GM12878 (cell line): Measurements from ENCODE around the gene LMO2.

Source experiments
- EP300 ChIP-seq, 2 experiments: fragments of 150-350 bp in 1 of 2; IDR thresholded peaks; 2 replicates each; pipeline ENCODE4 v1.6.1; 2011 to 2012; ENCODE audit warnings: low read depth in 2 of 2, low read length in 2 of 2, borderline replicate concordance in 1 of 2, improper control_type of control experiment in 1 of 2, inconsistent platforms in 1 of 2; ENCODE audit not compliant: control insufficient read depth in 1 of 2
- NR2C1 ChIP-seq: fragments of 450-650 bp; IDR thresholded peaks from 2 replicates; pipeline ENCODE4 v1.6.1; 2017; ENCODE audit warnings: antibody characterized with exemption, mild to moderate bottlenecking, moderate library complexity
- TF ChIP-seq, protein P1 (sequence below), 3 experiments: IDR thresholded peaks in 2 of 3; conservative IDR thresholded peaks in 1 of 3; 2 replicates each; pipeline ENCODE4 v1.5.1; 2011; ENCODE audit warnings: low read depth in 3 of 3, low read length in 3 of 3, mild to moderate bottlenecking in 3 of 3, control low read depth in 2 of 3, moderate library complexity in 2 of 3, inconsistent platforms in 1 of 3, mixed read lengths in 1 of 3; ENCODE audit not compliant: control insufficient read depth in 2 of 3, insufficient read depth in 1 of 3; ENCODE audit errors: extremely low read depth in 1 of 3
- TF ChIP-seq, protein P2 (sequence below): IDR thresholded peaks from 2 replicates; pipeline ENCODE4 v1.6.1; 2012; ENCODE audit warnings: mild to moderate bottlenecking, low read depth, low read length

DNA sequence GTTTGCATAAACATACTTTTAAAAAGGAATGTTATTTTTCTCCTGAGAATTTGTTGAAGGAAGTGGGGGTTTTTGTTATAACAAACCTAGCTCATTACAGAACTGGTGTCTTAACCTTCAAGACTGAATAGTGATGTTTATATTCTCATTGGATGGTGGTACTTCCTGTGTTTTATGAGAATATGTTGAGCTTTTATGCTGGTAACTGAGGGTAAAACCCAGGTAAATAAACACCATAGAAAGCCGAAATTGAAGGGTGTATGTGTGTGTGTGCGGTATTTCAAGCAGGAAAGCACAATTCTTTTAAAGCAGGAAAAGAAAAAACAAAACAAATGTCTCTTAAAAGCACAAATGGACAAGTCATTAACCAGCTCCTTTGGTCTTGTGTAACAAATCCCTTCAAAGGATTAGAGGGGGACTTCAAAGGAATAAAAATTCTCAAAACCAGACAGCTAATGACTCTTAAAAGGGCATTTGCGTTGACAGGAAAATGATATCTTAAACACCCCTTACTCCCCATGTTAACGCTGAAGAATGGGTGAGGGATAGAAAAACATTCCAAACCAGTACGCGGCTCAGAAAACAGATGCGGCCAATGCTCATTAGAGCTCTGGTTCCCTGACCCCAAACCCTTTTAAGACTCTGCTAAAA is 23.8 kb downstream of the LMO2 start:
- TF ChIP-seq, protein P1, sequence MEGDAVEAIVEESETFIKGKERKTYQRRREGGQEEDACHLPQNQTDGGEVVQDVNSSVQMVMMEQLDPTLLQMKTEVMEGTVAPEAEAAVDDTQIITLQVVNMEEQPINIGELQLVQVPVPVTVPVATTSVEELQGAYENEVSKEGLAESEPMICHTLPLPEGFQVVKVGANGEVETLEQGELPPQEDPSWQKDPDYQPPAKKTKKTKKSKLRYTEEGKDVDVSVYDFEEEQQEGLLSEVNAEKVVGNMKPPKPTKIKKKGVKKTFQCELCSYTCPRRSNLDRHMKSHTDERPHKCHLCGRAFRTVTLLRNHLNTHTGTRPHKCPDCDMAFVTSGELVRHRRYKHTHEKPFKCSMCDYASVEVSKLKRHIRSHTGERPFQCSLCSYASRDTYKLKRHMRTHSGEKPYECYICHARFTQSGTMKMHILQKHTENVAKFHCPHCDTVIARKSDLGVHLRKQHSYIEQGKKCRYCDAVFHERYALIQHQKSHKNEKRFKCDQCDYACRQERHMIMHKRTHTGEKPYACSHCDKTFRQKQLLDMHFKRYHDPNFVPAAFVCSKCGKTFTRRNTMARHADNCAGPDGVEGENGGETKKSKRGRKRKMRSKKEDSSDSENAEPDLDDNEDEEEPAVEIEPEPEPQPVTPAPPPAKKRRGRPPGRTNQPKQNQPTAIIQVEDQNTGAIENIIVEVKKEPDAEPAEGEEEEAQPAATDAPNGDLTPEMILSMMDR (IDR thresholded peaks at IDR 0.05 in 2 of 3, conservative IDR thresholded peaks at IDR 0.05 in 1 of 3; ENCODE audit: control insufficient read depth in 2 of 3, extremely low read depth in 1 of 3, insufficient read depth in 1 of 3, low read depth in 3 of 3, low read length in 3 of 3), result no peak
- no peak for TF ChIP-seq EP300 (IDR thresholded peaks at IDR 0.05; ENCODE audit: borderline replicate concordance in 1 of 2, control insufficient read depth in 1 of 2, low read depth in 2 of 2, low read length in 2 of 2)
- TF ChIP-seq, protein P2, sequence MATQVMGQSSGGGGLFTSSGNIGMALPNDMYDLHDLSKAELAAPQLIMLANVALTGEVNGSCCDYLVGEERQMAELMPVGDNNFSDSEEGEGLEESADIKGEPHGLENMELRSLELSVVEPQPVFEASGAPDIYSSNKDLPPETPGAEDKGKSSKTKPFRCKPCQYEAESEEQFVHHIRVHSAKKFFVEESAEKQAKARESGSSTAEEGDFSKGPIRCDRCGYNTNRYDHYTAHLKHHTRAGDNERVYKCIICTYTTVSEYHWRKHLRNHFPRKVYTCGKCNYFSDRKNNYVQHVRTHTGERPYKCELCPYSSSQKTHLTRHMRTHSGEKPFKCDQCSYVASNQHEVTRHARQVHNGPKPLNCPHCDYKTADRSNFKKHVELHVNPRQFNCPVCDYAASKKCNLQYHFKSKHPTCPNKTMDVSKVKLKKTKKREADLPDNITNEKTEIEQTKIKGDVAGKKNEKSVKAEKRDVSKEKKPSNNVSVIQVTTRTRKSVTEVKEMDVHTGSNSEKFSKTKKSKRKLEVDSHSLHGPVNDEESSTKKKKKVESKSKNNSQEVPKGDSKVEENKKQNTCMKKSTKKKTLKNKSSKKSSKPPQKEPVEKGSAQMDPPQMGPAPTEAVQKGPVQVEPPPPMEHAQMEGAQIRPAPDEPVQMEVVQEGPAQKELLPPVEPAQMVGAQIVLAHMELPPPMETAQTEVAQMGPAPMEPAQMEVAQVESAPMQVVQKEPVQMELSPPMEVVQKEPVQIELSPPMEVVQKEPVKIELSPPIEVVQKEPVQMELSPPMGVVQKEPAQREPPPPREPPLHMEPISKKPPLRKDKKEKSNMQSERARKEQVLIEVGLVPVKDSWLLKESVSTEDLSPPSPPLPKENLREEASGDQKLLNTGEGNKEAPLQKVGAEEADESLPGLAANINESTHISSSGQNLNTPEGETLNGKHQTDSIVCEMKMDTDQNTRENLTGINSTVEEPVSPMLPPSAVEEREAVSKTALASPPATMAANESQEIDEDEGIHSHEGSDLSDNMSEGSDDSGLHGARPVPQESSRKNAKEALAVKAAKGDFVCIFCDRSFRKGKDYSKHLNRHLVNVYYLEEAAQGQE, result no peak
- no peak for TF ChIP-seq NR2C1
